Fibroblast of skin of scalp (primary cell): ENCODE measurements around the gene ZNF407. TPM values are rescaled to one million over a fixed set of nuclear protein-coding genes. Genes with fewer than 3 reads are reported as not detected.
"Not testable (repeated sequence)": the region's sequence is repeated elsewhere in the genome, so short reads cannot be mapped to it uniquely, and the experiment has no call there.

Experiments
- DNase-seq: peaks from one replicate; pipeline ENCODE4 v3.0.0-alpha.2; 2013
- polyA plus RNA-seq, 2 experiments: library from polyadenylated mRNA; unstranded; fragments of 120-200 nt; gene quantifications; one replicate each; pipeline ENCODE4 v1.2.1, GENCODE V29; 2013; ENCODE audit not compliant: insufficient read length in 2 of 2

ZNF407 gene, protein sequence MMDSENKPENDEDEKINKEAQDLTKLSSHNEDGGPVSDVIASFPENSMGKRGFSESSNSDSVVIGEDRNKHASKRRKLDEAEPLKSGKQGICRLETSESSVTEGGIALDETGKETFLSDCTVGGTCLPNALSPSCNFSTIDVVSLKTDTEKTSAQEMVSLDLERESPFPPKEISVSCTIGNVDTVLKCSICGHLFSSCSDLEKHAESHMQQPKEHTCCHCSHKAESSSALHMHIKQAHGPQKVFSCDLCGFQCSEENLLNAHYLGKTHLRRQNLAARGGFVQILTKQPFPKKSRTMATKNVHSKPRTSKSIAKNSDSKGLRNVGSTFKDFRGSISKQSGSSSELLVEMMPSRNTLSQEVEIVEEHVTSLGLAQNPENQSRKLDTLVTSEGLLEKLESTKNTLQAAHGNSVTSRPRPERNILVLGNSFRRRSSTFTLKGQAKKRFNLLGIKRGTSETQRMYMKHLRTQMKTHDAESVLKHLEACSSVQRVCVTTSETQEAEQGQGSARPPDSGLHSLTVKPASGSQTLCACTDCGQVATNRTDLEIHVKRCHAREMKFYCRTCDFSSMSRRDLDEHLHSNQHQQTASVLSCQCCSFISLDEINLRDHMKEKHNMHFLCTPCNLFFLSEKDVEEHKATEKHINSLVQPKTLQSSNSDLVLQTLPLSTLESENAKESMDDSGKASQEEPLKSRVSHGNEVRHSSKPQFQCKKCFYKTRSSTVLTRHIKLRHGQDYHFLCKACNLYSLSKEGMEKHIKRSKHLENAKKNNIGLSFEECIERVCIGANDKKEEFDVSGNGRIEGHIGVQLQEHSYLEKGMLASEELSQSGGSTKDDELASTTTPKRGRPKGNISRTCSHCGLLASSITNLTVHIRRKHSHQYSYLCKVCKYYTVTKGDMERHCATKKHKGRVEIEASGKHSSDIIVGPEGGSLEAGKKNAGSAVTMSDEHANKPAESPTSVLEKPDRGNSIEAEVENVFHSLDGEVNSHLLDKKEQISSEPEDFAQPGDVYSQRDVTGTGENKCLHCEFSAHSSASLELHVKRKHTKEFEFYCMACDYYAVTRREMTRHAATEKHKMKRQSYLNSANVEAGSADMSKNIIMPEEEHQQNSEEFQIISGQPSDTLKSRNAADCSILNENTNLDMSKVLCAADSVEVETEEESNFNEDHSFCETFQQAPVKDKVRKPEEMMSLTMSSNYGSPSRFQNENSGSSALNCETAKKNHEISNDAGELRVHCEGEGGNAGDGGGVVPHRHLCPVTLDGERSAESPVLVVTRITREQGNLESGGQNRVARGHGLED (N-terminal part only)
- 4.4 TPM for polyA plus RNA-seq (2013, experiment 1 of 2; ENCODE audit: insufficient read length)
- 4.6 TPM for polyA plus RNA-seq (2013, experiment 2 of 2; ENCODE audit: insufficient read length)

DNA sequence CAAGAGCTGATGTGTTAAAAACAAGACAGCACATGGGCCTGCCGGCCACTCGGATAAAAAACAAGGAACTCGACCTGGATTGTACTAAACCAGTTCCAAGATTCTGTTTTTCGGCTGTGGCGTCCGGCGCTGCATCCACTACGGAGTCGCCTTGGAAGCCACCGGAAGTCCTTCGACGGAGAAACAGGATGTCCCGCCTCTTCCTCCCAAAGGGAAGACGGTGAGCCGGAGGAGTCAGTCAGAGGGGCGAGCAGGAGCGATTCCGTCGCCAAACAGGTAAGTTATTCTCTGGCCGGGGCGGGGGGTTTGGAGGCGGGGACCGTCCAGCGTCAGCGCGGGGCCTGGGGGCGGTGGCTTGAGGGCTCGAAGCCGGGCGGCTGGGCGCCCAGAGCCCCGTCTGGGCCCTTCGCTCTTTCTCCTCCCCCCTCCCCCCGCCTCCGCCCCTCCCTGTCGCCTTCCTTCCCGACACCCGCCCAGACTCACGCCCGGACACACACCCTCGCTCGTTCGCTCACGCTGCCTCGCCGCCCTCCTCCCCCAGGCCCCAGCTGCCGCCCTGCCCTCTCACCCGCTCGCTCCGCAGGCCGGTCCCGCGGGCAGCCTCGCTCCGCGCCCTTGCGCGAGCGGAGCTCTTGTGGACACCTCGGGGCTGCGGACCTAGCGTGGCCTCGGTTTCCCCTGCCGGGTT, at the start of gene ZNF407:
Gene ZNF407, plus strand, starts transcription at position 209 of the 688 bp plus-strand sequence. CDS start 33,150 bp downstream, outside the sequence.
- peak; percentile 93 for DNase-seq

DNA sequence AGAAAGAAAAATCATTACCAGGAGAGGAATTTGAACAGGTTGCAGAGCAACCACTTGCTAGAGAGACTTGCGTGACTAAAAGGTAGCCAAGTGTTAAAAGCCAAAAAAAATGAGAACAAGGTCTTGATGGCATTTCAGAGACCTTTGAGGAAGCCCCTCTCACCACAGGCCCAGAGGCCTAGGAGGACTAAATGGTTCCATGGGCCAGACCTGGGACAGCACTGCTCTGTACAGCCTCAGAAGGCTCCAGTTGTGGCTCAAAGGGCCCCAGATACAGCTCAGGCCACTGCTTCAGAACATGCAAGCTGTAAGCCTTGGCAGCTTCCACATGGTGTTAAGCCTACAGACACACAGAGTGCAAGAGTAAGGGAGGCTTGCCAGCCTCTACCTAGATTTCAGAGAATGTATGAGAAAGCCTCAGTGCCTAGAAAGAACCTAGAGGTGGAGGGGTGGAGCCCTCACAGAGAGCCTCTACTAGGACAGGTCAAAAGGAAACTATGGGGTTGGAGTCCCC, 48.0 kb upstream of the ZNF407 start:
- DNase-seq: no peak

DNA sequence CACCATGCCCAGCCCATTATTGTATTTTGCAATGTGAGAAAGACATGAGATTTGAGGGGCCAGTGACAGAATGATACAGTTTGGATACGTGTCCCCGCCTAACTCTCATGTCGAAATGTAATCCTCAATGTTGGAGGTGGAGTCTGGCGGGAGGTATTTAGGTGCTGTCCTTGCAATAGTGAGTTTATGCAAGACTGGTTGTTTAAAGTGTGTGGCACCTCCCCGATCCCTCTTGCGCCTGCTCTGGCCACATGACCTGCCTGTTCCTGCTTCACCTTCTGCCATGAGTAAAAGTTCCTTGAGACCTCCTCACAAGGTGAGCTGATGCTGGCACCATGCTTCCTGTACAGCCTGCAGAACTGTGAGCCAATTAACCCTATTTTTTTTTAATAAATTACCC, 46.8 kb upstream of the ZNF407 start:
- no peak for DNase-seq

DNA sequence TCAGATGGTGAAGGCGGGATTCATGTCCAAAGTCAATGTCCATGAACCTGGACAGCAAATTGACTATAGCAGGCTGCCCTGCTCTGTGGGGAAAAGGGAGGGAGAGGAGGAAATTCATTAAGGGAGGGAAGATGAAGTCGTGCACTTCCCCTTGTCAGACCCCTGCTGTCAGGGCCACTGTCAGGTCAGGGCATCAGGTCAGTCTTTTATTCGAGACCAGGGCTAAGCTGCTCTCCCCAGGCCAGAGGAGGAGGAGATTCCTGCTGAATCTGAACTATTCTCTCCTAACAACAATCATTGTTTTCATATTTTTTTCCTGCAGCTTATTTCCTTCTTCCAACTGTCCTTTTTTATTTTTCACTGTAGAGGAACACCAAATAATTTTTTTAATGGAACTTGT, 46.2 kb upstream of the ZNF407 start:
- no peak for DNase-seq

DNA sequence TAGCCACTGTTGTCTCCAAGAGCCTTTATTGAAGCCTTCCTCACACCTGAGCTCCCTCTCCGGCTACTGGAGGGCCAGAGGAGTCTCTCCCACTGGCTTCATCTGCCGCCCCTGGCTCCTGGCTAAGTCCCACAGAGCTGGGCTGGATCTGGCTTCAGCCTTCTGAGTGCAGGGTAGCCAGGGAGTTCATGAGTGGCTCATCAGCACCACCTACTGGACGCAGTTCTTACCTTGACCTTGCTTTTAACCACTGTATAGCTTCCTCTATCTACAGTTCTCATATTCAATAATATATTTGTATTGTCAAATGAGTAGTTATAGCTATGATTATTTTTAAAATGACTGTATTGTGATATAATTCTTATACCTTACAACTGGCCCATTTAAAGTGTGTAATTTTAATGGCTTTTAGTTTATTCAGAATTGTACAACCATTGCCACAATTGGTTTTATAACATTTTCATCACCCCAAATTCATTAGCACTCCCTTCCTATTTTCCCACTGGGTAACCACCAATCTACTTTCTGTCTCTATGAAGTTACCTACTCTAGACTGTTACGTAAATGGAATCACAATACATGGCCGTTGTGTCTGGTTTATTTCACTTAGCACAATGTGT, 45.6 kb upstream of the ZNF407 start:
- peak; percentile 77 for DNase-seq

DNA sequence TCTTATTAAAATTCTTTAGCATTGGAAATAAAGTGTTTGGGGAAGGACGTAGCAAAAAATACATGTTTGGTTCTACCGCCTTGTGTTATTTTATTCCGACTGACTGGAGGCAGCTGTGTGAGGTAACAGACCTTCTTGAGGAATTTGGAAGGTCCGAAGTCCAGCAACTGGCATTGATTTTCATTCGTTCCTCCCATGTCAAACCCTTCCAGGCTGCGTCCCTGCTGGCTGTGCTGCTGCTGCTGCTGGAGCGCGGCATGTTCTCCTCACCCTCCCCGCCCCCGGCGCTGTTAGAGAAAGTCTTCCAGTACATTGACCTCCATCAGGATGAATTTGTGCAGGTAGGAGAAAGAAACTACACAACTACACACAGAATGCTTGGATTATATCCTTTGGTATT, 41.5 kb upstream of the ZNF407 start:
- no peak for DNase-seq

DNA sequence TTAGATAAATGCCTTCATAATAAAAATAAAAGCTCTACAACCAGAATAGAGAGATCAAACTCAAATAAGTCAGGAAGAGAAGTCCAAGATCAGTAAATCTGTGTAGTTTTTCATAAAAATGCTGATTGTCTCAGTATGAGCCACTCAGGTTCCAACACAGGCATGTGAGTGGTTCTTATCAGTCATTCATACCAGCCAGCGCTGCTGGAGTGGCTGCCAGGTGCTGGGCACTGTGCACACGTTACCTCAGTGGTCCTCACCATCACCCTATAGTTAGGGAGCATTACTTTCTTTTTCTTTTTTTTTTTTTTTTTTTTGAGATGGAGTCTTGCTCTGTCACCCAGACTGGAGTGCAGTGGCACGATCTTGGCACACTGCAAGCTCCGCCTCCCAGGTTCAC, 39.6 kb upstream of the ZNF407 start:
- no peak for DNase-seq

DNA sequence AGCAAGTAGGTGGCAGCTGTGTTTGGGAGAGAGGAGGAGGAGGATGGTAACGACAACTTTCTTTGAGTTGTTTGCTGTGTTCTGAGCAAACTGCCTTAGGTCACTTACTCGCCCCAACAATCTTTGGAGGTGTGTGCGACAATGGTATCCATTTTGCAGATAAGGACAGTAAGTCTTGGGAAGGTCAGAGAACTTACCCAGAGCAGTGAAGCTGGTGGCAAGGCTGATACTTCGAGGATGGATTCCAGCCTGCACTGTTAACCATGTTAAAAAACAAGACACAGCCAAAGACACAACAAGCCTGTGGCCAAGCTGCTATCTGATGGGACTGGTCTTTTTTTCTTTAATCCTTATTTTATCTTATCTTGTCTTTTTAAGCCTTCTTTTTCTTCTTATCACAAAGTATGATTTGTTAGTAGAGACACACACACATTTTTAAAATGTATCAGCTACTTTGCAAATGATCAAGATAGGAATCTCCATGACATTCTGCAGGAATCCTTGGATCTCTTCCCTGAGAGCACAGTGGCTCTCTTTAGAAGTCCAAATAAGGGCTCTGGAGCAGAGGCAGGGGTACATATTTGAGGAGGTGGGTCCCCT, 35.4 kb upstream of the ZNF407 start:
- no peak for DNase-seq

DNA sequence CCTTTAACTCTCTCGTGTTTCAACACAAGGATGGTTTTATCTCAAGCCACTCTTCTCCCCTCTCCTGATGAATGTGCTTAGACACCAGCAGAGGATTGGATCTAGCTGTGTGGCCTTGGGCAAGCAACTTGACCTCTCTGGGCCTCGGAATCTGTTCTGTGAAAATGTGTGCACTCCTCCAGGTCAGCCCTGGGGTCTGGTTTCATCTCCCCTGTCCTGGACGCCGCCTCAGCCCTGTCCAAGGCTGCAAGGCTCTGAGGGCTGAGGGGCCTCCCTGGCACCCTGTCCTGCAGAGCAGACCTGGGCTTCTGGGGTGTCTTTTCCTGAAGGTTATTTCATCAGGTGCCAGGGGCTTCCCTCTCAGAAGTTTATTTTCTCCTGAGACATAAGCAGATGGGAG, 34.9 kb upstream of the ZNF407 start:
- no peak for DNase-seq

DNA sequence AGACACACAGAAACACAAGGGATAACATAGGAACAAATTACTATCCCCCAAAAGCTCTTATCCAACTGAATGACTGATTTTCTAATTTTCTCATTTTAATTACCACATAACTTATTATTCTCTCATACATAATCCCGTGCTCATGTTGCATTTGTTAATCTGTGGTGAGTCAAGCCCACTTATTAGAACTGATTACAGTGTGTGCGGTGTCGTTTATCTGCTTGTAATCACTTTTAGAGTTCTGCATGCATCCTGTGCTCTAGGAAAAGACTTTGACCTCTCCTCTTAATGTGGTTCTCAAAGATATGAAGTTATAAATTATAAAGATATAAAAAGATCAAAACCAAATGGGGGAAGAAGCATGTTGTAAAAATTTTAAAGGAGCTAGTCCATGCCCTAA, 33.7 kb upstream of the ZNF407 start:
- no peak for DNase-seq

DNA sequence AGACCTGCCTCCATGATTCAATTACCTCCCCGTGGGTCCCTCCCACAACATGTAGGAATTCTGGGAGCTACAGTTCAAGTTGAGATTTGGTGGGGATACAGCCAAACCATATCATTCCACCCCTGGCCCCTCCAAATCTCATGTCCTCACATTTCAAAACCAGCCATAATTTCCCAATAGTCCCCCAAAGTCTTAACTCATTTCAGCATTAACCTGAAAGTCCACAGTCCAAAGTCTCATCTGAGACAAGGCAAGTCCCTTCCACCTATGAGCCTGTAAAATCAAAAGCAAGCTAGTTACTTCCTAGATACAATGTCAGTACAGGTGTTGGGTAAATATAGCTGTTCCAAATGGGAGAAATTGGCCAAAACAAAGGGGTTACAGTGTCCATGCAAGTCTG, 32.5 kb upstream of the ZNF407 start:
- not testable (repeated sequence) for DNase-seq

DNA sequence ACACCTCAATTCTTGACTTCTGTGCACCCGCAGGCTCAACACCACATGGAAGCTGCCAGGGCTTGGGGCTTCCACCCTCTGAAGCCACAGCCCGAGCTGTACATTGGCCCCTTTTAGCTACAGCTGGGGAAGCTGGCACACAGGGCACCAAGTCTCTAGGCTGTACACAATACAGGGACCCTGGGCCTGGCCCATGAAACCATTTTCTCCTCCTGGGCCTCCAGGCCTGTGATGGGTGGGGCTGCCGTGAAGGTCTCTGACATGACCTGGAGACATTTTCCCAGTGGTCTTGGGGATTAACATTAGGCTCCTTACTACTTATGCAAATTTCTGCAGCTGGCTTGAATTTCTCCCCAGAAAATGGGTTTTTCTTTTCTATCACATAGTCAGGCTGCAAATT, 31.7 kb upstream of the ZNF407 start:
- not testable (repeated sequence) for DNase-seq

DNA sequence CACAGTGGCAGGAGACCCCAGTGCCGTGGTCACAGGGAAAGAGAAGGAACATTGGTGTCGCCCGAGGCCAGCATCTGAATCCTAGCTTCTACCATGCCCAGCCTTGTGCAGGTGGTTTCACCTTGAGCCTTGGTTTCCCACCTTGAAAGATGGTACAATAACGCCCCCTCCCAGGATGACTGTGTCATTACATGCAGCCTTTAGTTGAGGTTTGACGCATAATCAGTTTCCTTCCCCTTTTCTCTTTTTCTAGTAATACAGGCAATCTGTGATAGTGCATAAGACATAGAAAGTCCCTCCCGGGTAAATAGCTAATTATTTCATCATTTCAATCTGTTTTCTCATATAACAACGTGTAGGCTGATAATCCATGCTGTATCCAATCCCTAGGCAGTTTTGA, 29.8 kb upstream of the ZNF407 start:
- DNase-seq: no peak

DNA sequence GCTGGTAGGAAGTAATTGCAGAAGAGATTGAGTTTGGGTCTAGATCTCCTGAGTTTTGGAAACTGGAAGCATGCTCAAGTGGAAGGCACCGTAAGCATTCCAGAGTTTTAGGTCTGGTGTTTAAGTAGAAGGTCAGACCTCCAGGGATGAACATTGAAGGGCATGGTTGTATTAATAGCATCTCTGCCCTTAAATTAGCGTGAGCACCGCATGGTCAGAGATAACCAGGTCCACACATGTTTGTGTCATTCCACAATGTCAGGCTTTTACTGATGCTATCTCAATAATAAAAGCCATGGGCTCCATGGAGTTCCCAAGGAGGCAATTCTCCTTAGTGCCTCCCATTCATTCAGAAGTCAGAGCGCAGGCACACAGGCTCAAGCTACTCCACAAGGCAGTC, 28.3 kb upstream of the ZNF407 start:
- no peak for DNase-seq

DNA sequence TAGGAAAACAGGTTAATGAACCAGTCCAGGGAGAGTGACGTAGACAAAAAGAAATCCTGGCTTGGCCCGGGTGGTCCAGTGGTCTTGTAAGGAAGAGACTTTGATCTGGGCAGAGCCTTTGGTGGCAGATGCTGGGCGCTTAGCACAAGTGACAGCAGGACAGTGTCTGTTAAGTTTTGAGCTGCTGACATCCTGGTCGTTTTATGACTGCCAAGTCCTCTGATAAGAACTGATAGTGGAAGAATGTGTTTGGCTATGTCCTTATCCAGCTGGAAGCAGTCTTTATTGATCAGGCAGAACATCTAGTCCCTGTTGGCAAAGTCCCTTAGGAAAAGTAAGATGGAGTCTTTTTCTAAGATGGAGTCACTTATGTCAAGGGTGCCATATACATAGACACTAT, 27.4 kb upstream of the ZNF407 start:
- no peak for DNase-seq

DNA sequence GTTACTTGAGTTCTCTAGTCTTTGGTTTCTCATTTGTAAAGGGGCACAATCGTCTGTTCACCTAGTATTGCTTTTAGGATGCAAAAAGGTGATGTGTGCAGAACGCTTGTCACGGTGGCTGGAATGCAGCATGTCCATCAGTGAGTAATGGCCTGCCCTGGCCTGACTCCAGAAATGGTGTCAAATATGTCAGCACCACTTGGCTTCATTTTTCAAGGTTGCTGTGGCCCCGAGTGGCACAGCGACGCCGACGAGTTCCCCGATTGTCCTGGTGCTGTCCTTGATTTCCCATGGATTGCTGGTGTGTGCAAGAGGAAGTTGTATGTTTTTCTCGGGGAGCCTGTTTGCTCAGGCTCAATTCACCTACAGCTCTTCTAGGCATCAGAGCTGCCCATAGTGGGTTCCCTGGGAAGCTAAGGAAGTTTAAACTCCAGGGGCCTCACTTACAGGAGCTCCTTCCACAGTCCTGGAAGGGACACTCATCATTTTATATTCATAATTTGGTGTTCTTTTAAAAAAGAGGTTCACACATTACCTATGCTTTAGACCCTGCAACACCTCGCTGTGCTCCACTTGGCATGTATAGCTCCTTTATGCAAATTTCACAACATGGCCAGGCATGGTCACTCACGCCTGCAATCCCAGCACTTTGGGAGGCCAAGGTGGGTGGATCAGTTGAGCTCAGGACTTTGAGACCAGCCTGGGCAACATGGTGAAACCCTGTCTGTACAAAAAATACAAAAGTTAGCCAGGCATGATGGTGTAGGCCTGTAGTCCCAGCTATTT, 25.6 kb upstream of the ZNF407 start:
- no peak for DNase-seq

DNA sequence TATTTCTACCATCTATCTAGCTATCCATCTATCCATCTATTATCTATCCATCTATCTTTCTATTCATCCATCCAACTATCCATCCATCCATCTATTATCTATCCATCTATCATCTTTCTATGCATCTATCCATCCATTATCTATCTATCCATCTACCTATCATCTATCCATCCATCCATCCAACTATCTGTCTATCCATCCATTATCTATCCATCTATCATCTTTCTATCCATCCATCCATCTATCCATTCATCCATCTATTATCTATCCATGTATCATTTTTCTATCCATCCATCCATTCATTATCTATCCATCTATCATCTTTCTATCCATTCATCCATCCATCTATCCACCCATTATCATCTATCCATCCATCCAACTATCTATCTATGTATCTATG, 24.6 kb upstream of the ZNF407 start:
- DNase-seq: no peak

DNA sequence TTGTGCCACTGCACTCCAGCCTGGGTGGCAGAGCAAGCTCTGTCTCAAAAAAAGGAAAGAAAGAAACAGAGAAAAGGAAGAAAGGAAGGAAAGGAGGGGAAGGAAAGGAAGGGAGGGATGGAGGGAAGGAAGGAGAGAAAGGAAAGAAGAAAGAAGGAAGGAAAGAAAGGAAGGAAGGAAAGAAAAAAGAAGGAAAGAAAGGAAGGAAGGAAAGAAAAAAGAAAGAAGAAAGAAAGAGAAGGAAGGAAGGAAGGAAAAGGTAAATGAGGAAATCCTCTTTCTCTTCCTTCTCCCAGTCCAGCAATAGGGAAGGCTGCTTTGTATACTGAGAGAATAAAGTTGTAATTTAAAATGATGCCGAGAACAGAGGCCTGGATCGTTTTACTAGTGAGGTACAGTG, 22.8 kb upstream of the ZNF407 start:
- DNase-seq: no peak

DNA sequence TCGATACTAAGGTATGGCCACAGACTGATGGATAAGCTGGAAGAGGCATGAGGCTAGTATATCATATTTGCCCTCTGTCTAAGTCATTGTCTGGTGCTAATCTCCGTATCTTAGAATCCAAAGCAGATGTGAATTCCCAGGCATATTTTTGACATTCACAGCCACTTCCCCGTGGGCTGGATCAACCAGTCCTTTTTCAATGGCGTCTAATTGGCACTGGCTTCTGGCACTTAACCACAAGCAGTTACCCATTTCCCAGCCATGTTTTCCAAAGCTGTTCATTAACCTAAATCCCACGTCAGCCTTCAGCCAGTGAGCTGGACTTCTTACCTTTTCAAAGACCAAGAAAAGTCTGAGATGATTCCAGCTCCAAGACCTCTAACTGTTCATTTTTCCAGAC, 20.7 kb upstream of the ZNF407 start:
- DNase-seq: no peak

DNA sequence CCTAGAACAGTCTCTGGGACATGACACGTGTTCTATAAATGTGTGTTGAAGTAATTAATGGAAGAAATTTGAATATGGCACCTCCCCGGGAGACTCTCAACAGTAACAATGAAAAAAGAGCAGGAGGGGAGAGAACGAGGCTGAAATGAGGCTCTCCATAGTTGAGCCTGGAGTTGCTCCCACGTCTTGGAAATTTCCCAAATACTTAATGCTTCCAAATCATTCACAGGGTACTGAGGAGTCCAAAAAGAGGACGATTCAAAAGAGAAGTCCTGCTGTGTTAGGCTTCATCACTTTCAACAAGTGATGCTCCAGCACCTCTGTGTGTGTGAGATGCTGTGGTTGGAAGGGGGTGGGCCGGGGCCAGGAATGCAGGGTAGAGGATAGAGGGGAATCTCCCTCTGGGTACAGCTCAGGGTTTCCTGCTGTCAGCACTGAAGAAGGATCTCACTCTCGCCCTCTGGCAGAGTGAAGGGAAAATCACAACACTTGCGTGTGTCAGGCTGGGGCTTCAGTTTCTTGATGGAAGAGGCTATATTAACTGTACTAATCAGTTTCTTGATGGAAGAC, 18.1 kb upstream of the ZNF407 start:
- peak; percentile 20 for DNase-seq
